Esophagus (tissue), 2 donors: ENCODE measurements around the gene GEN1. TPM values are rescaled to one million over a fixed set of nuclear protein-coding genes. Genes with fewer than 3 reads are reported as not detected.

Source experiments
- H3K27ac ChIP-seq, 2 donors: one replicate each; pipeline ENCODE4 v1.5.1; 2013; ENCODE audit warnings: low read depth in 2 of 2, mild to moderate bottlenecking in 2 of 2, inconsistent platforms in 1 of 2, low read length in 1 of 2, moderate library complexity in 1 of 2
- H3K27me3 ChIP-seq, 2 donors: one replicate each; pipeline ENCODE4 v1.6.1; 2013; ENCODE audit warnings: low read length in 2 of 2, control low read depth in 1 of 2, mild to moderate bottlenecking in 1 of 2; ENCODE audit not compliant: insufficient read depth in 2 of 2, control insufficient read depth in 1 of 2
- H3K36me3 ChIP-seq, 2 donors: one replicate each; pipeline ENCODE4 v1.6.1; 2013; ENCODE audit warnings: low read length in 1 of 2; ENCODE audit not compliant: control insufficient read depth in 2 of 2, insufficient read depth in 2 of 2
- H3K4me1 ChIP-seq, 2 donors: one replicate each; pipeline ENCODE4 v1.6.1; 2013; ENCODE audit warnings: low read length in 1 of 2; ENCODE audit not compliant: control insufficient read depth in 2 of 2, insufficient read depth in 2 of 2
- H3K4me3 ChIP-seq, 2 donors: one replicate each; pipeline ENCODE4 v1.5.1; 2013; ENCODE audit warnings: low read length in 2 of 2, mild to moderate bottlenecking in 2 of 2, low read depth in 1 of 2, moderate library complexity in 1 of 2
- H3K9me3 ChIP-seq, 2 donors: one replicate each; pipeline ENCODE4 v1.6.1; 2013; ENCODE audit warnings: mild to moderate bottlenecking in 2 of 2, low read depth in 1 of 2, low read length in 1 of 2, moderate library complexity in 1 of 2; ENCODE audit not compliant: control insufficient read depth in 2 of 2, insufficient read depth in 1 of 2
- WGBS, 2 donors: extraction: QIAGEN DNeasy Blood & Tissue Kit; methylation state at CpG; one replicate each; pipeline ENCODE4 v1.1.7; 2013; 5-methylcytosine and 5-hydroxymethylcytosine counted together
- polyA plus RNA-seq, 2 donors: library from polyadenylated mRNA; stranded (reverse); fragments of 200-250 nt; gene quantifications; one replicate each; pipeline ENCODE4 v1.2.3, GENCODE V29; 2013
- donor health status: healthy with polysubstance abuse.
- donor health status: Bipolar disorder and iron deficiency.

Gene GEN1
- polyA plus RNA-seq, 2 donors: 3.3 to 11.1 TPM

DNA sequence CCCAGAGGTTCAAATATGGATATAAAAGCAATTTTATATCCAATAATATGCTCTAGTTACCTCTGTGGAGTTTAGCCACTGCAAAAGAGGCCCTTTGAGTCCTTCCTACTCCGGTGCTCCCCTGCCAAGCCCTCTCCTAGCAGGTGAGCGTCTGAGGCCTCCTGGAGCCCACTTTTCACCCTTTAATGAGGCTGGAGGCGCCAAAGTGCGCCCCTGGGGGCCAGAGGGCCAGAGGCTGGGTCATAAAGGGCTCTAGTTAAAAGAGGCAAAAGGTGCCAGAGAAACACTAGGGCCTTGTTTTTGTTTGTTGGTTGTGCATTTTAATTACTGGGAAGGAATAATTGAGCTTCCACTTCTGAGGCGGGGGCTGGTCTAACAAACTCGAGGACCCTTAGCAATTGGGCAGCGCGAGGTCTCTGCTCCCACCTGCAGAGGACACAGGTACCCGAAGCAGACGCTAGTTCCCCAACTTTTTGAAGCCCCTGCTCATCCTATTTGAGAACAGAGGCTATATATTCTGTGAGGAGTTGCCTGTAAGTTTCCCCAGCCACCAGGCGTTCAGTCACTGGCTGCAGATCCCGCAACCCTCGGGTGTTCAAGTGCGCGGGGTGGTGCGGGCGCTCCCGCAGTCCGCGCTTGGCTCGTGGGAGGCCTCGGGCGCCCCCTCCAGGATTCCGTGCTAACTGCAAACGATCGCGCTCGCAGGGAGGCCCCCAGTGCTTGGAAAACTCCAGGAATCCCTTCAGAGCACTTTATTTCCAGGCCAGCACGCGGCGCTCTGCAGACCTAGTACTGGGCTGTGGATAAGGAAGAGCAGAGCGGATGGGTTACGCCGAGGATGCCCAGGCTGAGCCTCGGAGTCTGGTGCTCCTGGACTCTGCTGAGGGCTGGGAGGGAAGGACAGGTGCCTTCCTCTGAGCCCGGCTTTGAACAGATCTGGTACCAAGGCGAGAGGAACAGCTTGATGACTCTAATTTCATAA lies 76.4 kb downstream of the GEN1 start:
- Histone ChIP-seq H3K36me3 (no peaks in the 10 kb centered on the region), H3K27me3 (peaks cover 0 to 4% of the 10 kb centered on the region in 2 donors), H3K4me1 (no peaks in the 10 kb centered on the region), H3K4me3 (no peak overlapping the region), H3K27ac (no peak overlapping the region), H3K9me3 (no peaks in the 10 kb centered on the region)
- 15 to 16% methylated on average over 37 of the region's 37 CpGs for WGBS, 2 donors

- 36 to 64% methylated on average over 2 of the region's 2 CpGs for WGBS, 2 donors
- Histone ChIP-seq H3K9me3 (no peaks in the 10 kb centered on the region), H3K27me3 (peaks cover 0 to 4% of the 10 kb centered on the region in 2 donors), H3K4me1 (no peaks in the 10 kb centered on the region), H3K27ac (no peak overlapping the region), H3K36me3 (no peaks in the 10 kb centered on the region), H3K4me3 (no peak overlapping the region)
Observed at GRCh38 chr2:17835516-17835915, 81.6 kb downstream of the GEN1 start.

Other genes with a start within 250 kb of the GEN1 start
- under 1 TPM; 0.05 to 0.28 TPM for gene RAD51AP2, start 235.7 kb upstream of the GEN1 start, polyA plus RNA-seq
- 10 to 100 TPM; 35.7 to 47.2 TPM for gene VSNL1, start 213.4 kb upstream of the GEN1 start, polyA plus RNA-seq
- 10 to 100 TPM in 1 of 2 donors, 1 to 10 TPM in 1; 9.2 to 12.3 TPM for gene SMC6, start 328 bp upstream of the GEN1 start, polyA plus RNA-seq
- under 1 TPM; 0.16 to 0.31 TPM for gene MSGN1, start 62.3 kb downstream of the GEN1 start, polyA plus RNA-seq
- 1 to 10 TPM; 2.9 to 3.8 TPM for gene KCNS3, start 124.5 kb downstream of the GEN1 start, polyA plus RNA-seq